NCI-H2107 (cell line): ENCODE data around the gene ALKBH4.
A peak's percentile ranks its signal among the peaks of the same experiment; 100 is the strongest.
"Not testable (repeated sequence)": the region's sequence is repeated elsewhere in the genome, so short reads cannot be mapped to it uniquely, and the experiment has no call there.

ENCODE experiments used
- DNase-seq: peaks from one replicate; lab custom pipeline; 2025; lab: John Stamatoyannopoulos, UW

Gene ALKBH4

DNA sequence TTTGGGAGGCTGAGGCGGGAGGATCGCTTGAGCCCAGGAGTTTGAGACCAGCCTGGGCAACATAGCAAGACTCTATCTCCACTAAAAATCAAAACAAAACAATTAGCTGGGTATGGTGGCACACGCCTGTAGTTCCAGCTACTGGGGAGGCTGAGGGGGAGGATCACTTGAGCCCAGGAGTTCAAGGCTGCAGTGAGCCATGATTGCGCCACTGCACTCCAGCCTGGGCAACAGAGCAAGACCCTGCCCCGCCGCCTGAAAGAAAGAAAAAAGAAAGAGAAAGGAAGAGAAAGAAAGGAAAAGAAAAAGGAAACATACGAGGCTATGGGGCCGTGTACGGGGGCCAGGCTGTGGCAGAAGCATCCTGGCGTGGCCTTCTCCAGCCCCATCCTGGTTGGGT lies 9.7 kb downstream of the ALKBH4 start:
- DNase-seq: not testable (repeated sequence)

DNA sequence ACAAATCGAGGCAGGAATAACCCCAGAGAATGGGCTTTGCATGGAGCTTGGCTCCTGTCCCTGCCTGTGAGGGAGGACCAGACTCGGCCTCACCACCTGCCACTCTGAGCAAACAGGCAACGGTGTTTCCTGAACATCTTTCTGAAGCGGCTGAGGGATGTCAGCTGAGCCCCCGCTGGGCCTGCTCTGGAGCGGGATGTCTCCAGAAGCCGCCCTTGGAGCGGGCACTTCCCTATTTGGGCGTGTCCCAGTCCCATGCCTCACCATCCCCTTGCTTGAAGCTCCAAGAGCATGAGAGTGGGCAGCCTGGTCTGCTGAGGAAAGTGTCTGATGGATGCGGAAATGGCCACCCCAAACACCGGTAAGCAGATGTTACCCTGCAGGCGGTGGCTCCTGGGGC lies 10.2 kb downstream of the ALKBH4 start:
- DNase-seq: no peak

DNA sequence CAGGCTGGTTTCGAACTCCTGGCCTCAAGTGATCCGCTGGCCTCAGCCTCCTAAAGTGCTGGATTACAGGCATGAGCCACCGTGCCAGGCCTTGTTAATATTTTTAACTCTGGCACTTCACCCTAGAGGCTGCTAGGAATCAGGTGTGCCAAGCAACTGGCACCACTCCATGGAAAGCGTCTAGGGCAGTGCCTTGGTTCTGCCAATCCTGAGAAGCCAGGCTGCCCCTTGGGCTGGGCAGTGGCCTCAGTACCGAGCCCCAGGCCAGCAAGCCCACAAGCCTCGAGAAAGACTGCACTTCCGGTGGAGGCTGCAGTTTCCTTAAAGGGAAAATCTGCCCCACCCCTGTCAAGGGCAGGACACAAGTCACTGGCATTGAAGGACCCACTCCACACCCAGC lies 11.3 kb downstream of the ALKBH4 start:
- DNase-seq: no peak

DNA sequence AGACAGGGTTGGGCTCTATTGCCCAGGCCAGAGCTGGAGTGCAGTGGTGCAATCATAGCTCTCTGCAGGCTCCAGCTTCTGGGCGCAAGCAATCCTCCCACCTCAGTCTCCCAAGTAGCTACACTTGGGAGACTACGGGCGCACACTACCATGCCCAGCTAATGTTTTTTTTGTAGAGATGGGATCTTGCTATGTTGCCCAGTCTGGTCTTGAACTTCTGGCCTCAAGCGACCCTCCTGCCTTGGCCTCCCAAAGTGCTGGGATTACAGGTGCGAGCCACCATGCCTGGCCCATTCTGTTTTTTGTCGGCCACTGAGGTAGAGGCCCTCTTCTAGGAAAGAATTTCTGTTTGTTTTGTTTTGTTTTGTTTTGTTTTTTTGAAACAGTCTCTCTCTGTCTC lies 12.2 kb downstream of the ALKBH4 start:
- DNase-seq: no peak

DNA sequence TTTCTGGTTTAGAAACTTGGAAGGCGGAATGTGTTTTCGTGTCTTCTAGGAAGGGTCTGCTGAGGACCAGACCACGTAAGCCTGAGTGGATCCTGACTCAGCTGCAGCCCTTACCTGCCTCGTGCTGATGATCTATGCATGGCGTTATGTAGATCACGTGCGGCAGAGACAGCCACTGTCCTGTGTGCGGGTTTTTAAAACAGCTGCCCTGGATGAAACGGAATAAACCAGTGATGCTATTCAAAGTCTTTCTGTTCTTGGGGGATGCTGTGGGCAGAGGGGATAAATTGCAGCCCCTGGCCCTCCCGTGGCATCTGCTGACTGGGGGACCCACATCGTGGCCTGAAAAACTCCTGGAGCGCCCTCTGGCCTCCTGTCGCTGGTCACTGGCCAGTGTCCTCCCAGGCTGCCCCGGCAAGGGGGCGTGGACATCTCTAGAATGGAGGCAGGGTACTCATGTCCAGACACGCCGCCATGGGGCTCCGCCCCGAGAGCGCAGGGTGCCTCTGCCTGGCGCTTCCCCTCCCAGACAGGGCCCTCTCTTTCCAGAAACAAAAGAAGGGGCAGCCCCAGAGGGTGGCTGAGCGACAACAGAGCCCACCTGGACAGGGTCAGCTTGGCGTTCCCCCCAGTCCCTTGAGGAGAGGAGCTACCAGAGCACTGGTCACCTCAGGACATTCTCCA lies 13.2 kb downstream of the ALKBH4 start:
- no peak for DNase-seq

DNA sequence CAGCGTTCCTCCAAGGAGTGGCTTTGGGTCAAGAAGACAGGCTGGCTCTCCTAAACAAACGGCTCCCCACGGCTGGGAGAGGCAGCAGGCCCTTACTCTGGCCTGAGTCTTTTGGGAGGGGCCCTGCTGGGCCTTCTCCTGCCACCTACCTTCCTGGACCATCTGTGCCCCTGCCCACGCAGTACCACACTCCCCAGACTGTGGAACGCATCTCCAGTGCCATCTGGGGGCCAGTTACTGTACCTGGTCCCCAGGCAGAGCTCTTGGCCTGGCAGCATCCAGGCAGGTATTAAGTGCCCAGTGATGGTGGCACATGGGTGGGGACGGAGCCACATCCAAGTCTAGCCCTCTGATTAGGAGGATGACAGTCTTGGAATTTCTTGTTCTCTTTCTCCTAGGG lies 14.4 kb downstream of the ALKBH4 start:
- no peak for DNase-seq

DNA sequence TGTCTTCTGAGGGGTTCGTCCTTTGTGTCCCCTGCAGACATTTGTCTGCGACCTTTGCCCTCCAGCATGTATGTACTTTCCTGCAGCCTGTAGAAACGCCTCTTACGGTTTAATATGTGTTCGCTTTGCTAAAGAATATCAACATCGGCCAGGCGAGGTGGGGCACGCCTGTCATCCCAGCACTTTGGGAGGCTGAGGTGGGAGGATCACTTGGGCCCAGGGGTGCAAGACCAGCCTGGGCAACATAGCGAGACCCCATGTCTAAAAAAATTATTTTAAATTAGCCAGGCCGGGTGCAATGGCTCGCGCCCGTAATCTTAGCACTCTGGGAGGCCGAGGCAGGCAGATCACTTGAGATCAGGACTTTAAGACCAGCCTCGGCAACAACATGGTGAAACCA lies 15.5 kb downstream of the ALKBH4 start:
- DNase-seq: no peak

DNA sequence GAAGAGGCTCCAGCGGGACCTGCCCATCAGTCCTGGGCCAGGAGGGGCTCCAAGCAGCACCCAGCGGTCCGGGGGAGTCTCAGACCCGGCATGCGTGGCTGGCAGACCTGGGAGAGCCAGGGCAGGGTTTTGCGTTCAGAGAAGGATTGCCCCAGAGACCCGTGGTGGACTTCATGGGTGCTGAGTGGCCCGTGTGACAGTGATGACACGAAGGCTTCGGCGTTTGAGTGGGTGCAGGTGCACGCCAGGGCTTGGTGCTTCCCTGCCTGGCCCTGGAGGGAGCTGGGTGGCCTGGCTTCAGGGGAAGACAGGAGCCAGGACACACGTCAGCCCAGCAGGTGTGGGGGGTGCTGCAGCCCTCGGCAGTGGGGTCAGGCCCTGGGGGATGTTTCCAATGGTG lies 17.4 kb downstream of the ALKBH4 start:
- DNase-seq: no peak

DNA sequence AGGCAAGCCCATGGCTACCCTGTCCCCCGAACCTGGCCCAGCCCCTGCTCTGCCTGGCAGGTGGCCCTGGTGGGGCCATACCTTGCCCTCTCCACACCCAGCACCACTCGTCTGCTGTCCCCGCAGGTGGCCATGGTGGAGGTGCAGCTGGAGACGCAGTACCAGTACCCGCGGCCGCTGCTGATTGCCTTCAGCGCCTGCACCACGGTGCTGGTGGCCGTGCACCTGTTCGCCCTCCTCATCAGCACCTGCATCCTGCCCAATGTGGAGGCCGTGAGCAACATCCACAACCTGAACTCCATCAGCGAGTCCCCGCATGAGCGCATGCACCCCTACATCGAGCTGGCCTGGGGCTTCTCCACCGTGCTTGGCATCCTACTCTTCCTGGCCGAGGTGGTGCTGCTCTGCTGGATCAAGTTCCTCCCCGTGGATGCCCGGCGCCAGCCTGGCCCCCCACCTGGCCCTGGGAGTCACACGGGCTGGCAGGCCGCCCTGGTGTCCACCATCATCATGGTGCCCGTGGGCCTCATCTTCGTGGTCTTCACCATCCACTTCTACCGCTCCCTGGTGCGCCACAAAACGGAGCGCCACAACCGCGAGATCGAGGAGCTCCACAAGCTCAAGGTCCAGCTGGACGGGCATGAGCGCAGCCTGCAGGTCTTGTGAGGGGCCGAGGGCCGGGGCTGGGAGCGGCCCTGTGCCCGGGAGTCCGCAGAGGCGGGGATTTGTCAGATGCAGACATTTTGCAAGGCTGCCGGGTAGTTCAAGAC lies 18.1 kb downstream of the ALKBH4 start:
- no peak for DNase-seq

DNA sequence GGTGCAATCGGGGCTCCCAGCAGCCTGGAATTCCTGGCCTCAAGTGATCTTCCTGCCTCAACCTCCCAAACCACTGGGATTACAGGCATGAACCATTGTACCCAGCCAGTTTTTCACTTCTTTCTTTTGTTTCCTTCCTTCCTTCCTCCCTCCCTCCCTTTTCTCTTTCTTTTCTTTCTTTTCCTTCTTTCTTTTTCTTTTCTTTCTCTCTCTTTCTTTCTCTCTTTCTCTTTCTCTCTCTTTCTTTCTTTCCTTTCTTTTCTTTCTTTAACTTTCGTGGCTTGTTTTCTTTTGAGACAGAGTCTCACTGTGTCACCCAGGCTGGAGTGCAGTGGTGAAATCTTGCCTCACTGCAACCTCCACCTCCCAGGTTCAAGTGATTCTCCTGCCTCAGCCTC lies 19.0 kb downstream of the ALKBH4 start:
- DNase-seq: no peak

DNA sequence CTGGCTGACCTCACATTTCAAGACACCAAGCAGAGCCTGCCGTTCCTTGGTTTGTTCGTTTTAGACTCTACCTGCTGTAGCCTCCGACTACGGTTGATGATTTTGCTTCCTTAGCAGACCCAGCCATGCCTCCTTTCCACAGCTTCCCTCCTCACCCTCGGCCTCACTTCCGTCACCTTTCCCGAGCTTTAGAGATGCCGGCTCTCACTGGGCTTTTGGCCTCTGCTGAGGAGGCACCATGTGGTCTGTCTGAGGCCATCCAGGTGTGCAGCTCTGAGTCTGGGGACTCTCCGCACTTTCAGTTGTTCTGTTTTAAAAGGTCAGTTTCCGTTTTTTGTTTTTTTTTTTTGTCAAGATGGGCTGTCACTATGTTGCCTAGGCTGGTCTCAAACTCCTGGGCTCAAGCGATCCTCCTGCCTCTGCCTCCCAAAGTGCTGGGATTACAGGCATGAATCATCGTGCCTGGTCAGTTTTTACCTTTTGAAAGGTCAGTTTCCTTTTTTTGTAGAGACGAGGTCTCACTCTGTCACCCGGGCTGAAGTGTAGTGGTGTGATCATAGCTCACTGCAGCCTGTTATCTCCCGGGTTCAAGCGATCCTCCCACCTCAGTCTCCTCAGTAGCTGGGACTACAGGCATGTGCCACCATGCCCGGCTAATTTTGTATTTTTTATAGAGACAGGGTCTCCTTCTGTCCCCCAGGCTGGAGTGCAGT lies 19.5 kb downstream of the ALKBH4 start:
- no peak for DNase-seq

DNA sequence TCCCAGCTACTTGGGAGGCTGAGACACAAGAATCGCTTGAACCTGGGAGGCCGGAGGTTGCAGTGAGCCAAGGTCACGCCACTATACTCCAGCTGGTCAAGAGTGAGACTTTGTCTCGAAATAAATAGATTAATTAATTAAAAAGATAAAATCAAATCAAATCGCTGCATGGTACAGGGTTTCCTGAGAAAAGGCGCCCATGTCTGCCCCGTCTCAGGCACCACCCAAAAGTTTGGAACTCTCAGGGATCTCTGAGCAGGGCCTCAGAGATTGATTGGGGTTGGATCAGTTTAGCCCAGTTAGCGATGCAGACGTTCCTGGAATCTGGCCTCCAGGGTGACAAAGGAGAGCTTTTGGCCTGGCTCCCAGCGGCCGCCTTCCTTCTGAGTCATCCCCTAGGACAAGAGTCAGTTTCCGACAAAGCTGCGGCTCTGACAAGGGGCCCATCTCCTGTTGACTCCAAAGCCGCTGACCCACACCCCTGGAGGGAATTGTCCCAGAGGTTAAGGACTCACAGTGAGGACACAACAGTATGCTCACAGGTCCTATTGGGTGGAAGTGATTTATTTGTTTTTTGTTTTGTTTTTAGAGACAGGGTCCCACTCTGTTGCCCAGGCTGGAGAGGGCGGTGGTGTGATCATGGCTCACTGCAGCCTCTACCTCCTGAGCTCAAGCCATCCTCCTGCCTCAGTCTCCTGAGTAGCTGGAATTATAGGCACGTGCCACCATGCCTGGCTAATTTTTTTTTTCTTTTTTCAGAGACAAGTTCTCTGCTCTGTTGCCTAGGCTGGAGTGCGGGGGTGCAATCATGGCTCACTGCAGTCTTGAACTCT lies 24.5 kb downstream of the ALKBH4 start:
- DNase-seq: no peak

DNA sequence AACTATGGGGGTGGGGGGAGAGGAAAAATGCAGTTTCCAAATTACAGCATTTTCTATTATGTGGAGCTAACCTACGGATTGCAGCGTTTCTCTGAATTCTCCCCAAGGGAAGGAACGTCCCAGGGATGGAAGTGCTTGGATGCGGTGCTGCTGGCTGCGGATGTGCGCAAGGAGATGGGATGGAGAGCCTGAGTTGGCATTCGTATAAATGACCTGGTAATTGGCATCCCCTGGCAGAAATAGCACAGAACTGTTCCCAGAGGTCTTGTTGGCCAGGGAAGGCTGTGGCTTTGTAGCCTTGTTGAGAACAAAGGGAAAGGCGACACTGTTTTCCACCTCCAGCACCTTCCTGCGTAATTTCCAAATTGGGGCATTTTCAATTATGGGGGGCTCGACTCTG lies 28.5 kb downstream of the ALKBH4 start:
- DNase-seq: no peak

DNA sequence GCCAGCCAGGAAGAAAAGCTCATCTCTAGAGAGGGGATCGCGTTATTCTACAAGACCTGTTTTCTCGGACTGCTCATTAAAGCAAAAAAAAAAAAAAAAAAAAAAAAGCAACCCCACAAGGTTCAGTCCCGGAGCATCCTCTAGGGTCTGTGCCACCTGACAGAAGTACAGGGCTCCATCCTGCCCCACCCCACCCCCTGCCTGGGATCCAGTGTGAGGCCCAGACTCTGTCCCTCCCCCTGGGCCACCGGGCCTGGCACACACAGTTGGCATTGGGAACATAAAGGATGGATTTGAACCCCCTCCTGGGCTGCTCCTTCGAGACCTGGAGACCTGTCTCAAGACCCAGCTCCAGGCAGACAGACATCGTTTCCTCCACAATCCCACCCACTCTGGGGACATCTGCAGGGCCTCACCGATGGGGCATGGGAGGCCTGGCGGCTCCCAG lies 30.6 kb downstream of the ALKBH4 start:
- no peak for DNase-seq

DNA sequence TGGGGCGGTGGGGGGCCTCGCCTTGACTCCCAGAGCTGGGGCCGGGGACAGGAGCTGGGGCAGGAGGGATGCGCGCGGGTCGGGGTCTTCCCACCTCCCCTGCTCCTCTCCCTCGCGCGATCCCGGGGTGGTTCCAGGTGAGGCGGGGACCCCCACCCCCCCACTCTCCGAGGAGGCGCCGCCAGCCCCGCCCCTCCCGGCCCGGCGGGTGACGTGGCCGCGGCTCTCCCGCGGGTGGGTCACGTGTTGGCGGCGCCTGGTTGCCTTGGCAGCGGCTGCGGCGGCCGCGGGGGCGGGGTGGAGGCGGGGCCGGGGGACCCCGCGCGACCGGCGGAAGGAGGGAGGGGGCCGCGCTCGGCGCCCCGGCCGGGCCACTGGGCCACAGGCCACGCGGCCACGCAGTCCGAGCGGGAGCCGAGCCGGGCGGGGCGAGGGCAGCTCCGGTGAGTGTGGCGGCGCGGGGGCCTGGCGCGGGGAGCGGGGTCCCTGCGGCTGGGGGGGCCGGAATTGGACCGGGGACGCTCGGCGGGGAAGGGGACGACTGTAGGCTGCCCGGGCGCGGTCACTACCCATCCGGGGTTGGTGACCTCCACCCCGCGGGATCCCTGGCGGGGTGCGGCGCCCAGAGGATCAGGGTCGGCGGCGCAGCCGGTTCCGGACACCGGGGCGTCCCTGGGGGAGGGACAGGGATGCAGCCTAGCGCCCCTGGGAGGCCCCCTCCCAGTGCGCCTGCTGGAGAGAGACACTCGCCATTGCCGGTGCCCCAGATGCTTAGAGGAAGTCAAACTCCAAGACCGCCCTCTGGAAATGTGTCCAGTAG lies 31.2 kb downstream of the ALKBH4 start, which contains the start of gene ORAI2:
Gene ORAI2, plus strand, starts transcription at position 357 of the 820 bp plus-strand sequence. CDS start 5,382 bp downstream, outside the sequence.
- peak; percentile 34 for DNase-seq

DNA sequence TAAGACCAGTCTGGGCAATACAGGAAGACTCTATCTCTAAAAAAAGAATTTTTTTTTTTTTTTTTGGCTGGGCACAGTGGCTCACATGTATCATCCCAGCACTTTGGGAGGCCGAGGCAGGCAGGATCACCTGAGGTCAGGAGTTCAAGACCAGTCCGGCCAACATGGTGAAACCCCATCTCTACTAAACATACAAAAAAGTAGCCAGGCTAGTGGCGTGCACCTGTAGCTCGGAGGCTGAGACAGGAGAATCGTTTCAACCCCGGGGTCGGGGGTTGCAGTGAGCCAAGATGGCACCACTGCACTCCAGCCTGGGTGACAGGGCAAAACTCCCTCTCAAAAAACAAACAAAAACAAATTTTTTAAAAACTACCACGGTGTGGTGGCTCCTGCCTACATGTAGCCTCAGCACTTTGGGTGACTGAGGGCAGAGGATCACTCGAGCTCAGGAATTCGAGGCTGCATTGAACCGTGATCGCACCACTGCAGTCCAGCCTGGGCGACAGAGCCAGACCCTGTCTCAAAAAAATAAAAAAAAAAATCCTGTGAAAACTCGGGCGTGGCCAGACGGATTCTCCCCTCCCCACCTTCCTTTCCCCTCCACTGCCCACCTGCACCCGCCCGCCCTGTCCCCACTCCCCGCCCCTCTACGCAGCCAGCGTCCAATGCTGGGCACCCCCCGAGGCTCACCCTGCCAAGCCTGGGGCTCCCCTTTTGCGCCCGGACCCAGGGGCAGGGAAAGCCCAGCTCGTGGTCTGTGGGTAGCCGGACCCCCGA lies 32.0 kb downstream of the ALKBH4 start:
- DNase-seq: no peak

DNA sequence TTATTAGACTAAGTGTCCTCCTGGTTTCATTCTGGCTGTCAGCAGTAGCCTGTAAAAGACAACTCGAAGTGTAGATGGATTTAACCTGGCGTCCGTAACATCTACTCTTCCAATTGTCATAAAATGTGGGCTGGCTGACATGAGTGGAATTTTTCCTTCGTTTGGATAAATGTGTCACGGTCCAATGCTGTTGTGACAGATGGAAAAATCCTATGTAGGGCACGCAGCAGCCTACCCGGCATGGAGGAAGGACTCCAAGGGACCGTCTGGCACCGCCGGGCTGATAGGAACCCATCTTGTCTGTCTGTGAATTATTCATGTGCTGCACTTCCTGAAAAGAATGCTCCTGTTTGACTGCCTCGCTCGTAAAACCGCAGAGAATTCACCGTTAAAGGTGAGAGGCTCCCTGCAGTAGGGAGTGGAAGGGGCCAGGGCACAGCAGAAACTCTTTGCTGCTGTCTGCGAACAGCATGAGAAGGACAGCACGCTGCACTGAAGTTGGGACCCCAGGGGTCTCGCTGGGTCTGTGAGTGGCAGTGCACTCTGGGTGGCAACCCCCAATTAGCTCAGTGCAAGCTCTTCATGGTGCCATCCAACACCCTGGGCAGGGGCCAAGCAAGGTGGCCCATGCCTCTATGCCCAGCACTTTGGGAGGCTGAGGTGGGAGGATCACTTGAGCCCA lies 32.9 kb downstream of the ALKBH4 start:
- peak; percentile 71 for DNase-seq

DNA sequence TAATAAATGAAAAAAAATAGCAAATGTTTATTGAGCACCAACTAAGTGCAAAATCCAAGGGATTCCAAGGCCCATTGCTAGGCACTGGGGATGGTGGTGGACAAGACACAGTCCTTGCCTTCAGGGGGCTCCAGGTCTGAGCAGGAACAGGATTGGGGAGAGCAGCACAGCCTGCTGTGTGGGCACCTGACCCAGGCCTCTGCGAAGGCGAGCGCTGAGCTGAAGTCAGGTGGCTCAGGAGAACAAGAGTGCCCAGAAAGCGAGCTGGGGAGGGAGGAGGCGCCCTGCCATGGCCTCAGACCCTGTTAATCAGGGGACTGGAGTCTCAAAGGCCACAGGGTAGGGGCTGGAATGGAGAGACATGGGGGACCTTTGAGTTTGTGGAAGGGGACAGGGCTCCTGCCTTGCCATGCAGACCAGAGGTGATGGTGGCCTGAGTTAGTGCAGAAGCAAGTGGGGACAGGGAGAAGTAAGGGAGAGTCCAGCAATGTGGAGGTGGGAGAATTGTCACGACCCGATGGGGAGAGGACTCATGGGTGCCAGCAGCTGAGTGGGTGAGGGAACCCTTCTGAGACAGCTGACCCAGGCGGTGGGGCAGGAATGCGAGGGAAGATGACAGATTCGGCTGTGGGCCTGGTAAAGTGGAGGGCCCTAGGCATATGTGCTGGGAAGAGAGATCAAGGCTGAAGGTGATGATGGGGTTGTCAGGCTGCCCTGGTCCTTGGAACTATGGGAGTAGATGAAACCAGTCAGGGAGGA lies 35.3 kb downstream of the ALKBH4 start:
- no peak for DNase-seq

DNA sequence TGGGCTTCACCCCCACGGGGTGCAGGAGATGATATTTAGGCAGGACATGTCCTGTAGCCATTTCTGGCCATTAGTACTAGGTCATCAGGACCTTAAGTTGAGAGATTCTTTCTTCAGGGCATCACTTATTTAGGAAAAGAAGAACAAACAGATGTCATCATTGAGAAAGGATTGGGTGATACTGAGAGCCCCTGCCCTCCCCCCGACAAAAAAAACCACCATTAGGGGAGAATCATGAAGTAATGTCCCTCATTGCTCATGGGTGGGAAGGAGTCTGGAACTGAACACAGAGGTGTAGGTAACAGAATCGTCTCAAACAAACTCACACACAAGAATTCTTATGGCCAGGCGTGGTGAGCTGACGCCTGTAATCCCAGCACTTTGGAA lies 37.7 kb downstream of the ALKBH4 start:
- no peak for DNase-seq
